GM12878 (cell line): ENCODE measurements around the gene OR2H1. TPM values are rescaled to one million over a fixed set of nuclear protein-coding genes. Genes with fewer than 3 reads are reported as not detected.

ENCODE experiments used
- ATAC-seq: fragments of 200-7000 bp; cut with Tn5 transposase; 3 replicates; pipeline ENCODE4 v1.9.1; 2020; ENCODE audit warnings: mild to moderate bottlenecking, moderate library complexity
- BruUV-seq: library from RNA; stranded (reverse); fragments of 400-500 nt; replicated peaks from 2 replicates; lab custom pipeline; 2021; lab: Mats Ljungman, UMichigan
- CTCF ChIA-PET: fragments of 300-600 bp; sonication (Branson Sonifier 250); formaldehyde crosslinking; extraction: SDS; loops from one replicate; lab custom pipeline; 2021; ENCODE audit warnings: inconsistent platforms; lab: Yijun Ruan, JAX
- POLR2A ChIA-PET: fragments of 350-600 bp; formaldehyde crosslinking; extraction: SDS; loops from one replicate; lab custom pipeline; 2021; ENCODE audit warnings: inconsistent platforms; lab: Charles Lee
- RAD21 ChIA-PET: fragments of 300-600 bp; sonication (Branson Sonifier 250); formaldehyde crosslinking; loops from one replicate; lab custom pipeline; 2023; ENCODE audit warnings: antibody characterized with exemption; ENCODE audit not compliant: unreplicated experiment; lab: Charles Lee
- SMC1A ChIA-PET: fragments of 300-600 bp; sonication (Branson Sonifier 250); formaldehyde crosslinking; loops from one replicate; lab custom pipeline; 2023; ENCODE audit not compliant: unreplicated experiment, uncharacterized antibody; lab: Charles Lee
- DNase-seq: peaks from one replicate; pipeline ENCODE4 v3.0.0-alpha.2; 2011; ENCODE audit warnings: low read depth, low spot score
- FAIRE-seq: peaks from 3 replicates; lab custom pipeline; 2011; peaks lifted over from hg19 to GRCh38; lab: Jason Lieb, UNC
- H2AFZ ChIP-seq: 2 replicates; pipeline ENCODE4 v1.6.0; 2011; ENCODE audit warnings: low read depth, low read length, control low read depth; ENCODE audit not compliant: control insufficient read depth
- H3K27ac ChIP-seq: 2 replicates; pipeline ENCODE4 v1.5.1; 2011; ENCODE audit warnings: control low read depth; ENCODE audit not compliant: control insufficient read depth, insufficient read depth
- H3K27me3 ChIP-seq, 2 experiments: replicated peaks in 1 of 2; 2 replicates each; pipeline versions ENCODE4 v1.6.0 to v1.6.1; 2011; ENCODE audit warnings: low read length in 1 of 2; ENCODE audit not compliant: control insufficient read depth in 2 of 2, insufficient read depth in 2 of 2
- H3K36me3 ChIP-seq, 2 experiments: 2 replicates each; pipeline ENCODE4 v1.5.1; 2011; ENCODE audit warnings: low read length in 1 of 2; ENCODE audit not compliant: control insufficient read depth in 2 of 2, insufficient read depth in 2 of 2
- H3K4me1 ChIP-seq: 2 replicates; pipeline ENCODE4 v1.6.1; 2011; ENCODE audit warnings: mild to moderate bottlenecking, low read length, moderate library complexity, mixed read lengths; ENCODE audit not compliant: control insufficient read depth, insufficient read depth
- H3K4me2 ChIP-seq: 2 replicates; pipeline ENCODE4 v1.6.0; 2011; ENCODE audit warnings: control low read depth; ENCODE audit not compliant: control insufficient read depth, insufficient read depth
- H3K4me3 ChIP-seq: fragments of 200-600 bp; sonication (generic); 2 replicates; pipeline ENCODE4 v1.5.1; 2016
- H3K79me2 ChIP-seq: 2 replicates; pipeline ENCODE4 v1.6.0; 2011; ENCODE audit warnings: low read length; ENCODE audit not compliant: control insufficient read depth, insufficient read depth
- H3K9ac ChIP-seq: 2 replicates; pipeline ENCODE4 v1.8.0; 2011; ENCODE audit warnings: low read length, control low read depth, mixed read lengths; ENCODE audit not compliant: control insufficient read depth, insufficient read depth
- H3K9me3 ChIP-seq: replicated peaks from 3 replicates; pipeline ENCODE4 v1.5.1; 2011; ENCODE audit warnings: mild to moderate bottlenecking, low read length; ENCODE audit not compliant: control insufficient read depth, insufficient read depth
- H4K20me1 ChIP-seq: 2 replicates; pipeline ENCODE4 v1.6.0; 2011; ENCODE audit not compliant: control insufficient read depth, insufficient read depth
- EGR1 ChIP-seq, 2 experiments: IDR thresholded peaks; 1 replicate in 1 of 2; 2 replicates in 1 of 2; pipeline ENCODE4 v1.6.1; 2011 to 2012; ENCODE audit warnings: low read depth in 2 of 2, low read length in 2 of 2, borderline replicate concordance in 1 of 2, mild to moderate bottlenecking in 1 of 2, moderate library complexity in 1 of 2
- ETV6 ChIP-seq, 2 experiments: fragments of 450-650 bp in 1 of 2; IDR thresholded peaks in 1 of 2; conservative IDR thresholded peaks in 1 of 2; 2 replicates each; pipeline ENCODE4 v1.6.1; 2014; ENCODE audit warnings: antibody characterized with exemption in 1 of 2, borderline replicate concordance in 1 of 2, low read depth in 1 of 2, mild to moderate bottlenecking in 1 of 2, moderate library complexity in 1 of 2
- FOXM1 ChIP-seq: IDR thresholded peaks from 2 replicates; pipeline ENCODE4 v1.6.1; 2012; ENCODE audit warnings: low read depth, mild to moderate bottlenecking, inconsistent platforms, low read length, moderate library complexity
- MEF2B ChIP-seq: fragments of 450-650 bp; IDR thresholded peaks from 2 replicates; pipeline ENCODE4 v1.6.1; 2018; ENCODE audit warnings: mild to moderate bottlenecking, moderate library complexity; ENCODE audit not compliant: partially characterized antibody, poor library complexity, severe bottlenecking
- MYB ChIP-seq: fragments of 150-350 bp; IDR thresholded peaks from 2 replicates; pipeline ENCODE4 v1.6.1; 2014; ENCODE audit warnings: mild to moderate bottlenecking, low read depth, low read length, borderline replicate concordance
- NFYB ChIP-seq: IDR thresholded peaks from 2 replicates; pipeline ENCODE4 v1.6.1; 2011; ENCODE audit warnings: low read depth, mild to moderate bottlenecking, low read length, improper control_type of control experiment, moderate library complexity; ENCODE audit not compliant: insufficient read depth
- PAX8 ChIP-seq: fragments of 450-650 bp; IDR thresholded peaks from 2 replicates; pipeline ENCODE4 v1.6.1; 2017; ENCODE audit warnings: mild to moderate bottlenecking, moderate library complexity
- RFX5 ChIP-seq: IDR thresholded peaks from 2 replicates; pipeline ENCODE4 v1.6.1; 2011; ENCODE audit warnings: low read depth, low read length, improper control_type of control experiment
- SPI1 ChIP-seq: IDR thresholded peaks from 2 replicates; pipeline ENCODE4 v1.6.1; 2011; ENCODE audit warnings: low read depth, mild to moderate bottlenecking, low read length, moderate library complexity, borderline replicate concordance; ENCODE audit not compliant: insufficient read depth
- SUPT20H ChIP-seq: IDR thresholded peaks from 2 replicates; pipeline ENCODE4 v1.6.1; 2011; ENCODE audit warnings: low read depth, mild to moderate bottlenecking, low read length, moderate library complexity, borderline replicate concordance; ENCODE audit not compliant: control insufficient read depth
- WRNIP1 ChIP-seq: IDR thresholded peaks from 2 replicates; pipeline ENCODE4 v1.6.1; 2011; ENCODE audit warnings: low read depth, low read length, improper control_type of control experiment, borderline replicate concordance
- ZNF207 ChIP-seq: fragments of 450-650 bp; IDR thresholded peaks from 2 replicates; pipeline ENCODE4 v1.6.1; 2014; ENCODE audit warnings: antibody characterized with exemption, mild to moderate bottlenecking, borderline replicate concordance
- ZNF217 ChIP-seq: fragments of 450-650 bp; IDR thresholded peaks from 2 replicates; pipeline ENCODE4 v1.6.1; 2017; ENCODE audit warnings: antibody characterized with exemption, mild to moderate bottlenecking
- WGBS: methylation state at CpG from one replicate; pipeline ENCODE4 v1.1.6; 2016; ENCODE audit warnings: low lambda C conversion rate; ENCODE audit not compliant: insufficient replicate concordance, insufficient coverage; ENCODE audit errors: missing lambda C conversion rate; 5-methylcytosine and 5-hydroxymethylcytosine counted together
- in situ Hi-C: fragments of 300-500 bp; cut with MboI; formaldehyde crosslinking; loops from 9 replicates; pipeline ENCODE4 v1.14.3; 2018; ENCODE audit warnings: mixed read lengths
- intact Hi-C: fragments of 100-400 bp; cut with micrococcal nuclease; formaldehyde crosslinking; loops from one replicate; pipeline ENCODE4 v1.14.2; 2022; ENCODE audit not compliant: unreplicated experiment
- polyA plus RNA-seq, 11 experiments: library from polyadenylated mRNA; depleted of rRNA in 4 of 11; unstranded in 6 of 11; stranded (reverse) in 5 of 11; fragments of >200 nt; fragmentation: Nextera tagmentation in 4 of 11; fragmentation: Illumina TruSeq in 1 of 11; extraction: Ambion mirVana in 4 of 11; extraction: Trizol in 1 of 11; gene quantifications; 1 replicate in 1 of 11; 2 replicates in 10 of 11; pipeline versions ENCODE4 v1.2.1 to v1.2.3, GENCODE V29; 2011 to 2016; ENCODE audit warnings: inconsistent platforms in 2 of 11, missing spikeins in 2 of 11, low read depth in 1 of 11
- total RNA-seq, 4 experiments: library from RNA; depleted of rRNA in 3 of 4; stranded (reverse); fragments of >200 nt in 3 of 4; fragmentation: Illumina TruSeq in 1 of 4; extraction: Trizol in 1 of 4; gene quantifications; 2 replicates each; pipeline versions ENCODE4 v1.2.1 to v1.2.3, GENCODE V29; 2013 to 2021

The OR2H1 gene
- total and polyA plus RNA-seq, 10 of the 15 experiments (the other 5 are each of a cell fraction or from before 2014, with no cell fraction given) = not detected

- Histone ChIP-seq H3K4me3 (no peak within 1 kb of the TSS), H3K36me3 (no peaks in the 10 kb centered on the region), H3K27me3 (no peaks in the 10 kb centered on the region), H3K4me1 (no peaks in the 10 kb centered on the region), H3K9me3 (no peaks in the 10 kb centered on the region), H4K20me1 (no peaks in the 10 kb centered on the region), H3K79me2 (no peaks in the 10 kb centered on the region), H3K27ac (no peak within 1 kb of the TSS), H2AFZ (no peak within 1 kb of the TSS), H3K4me2 (no peak within 1 kb of the TSS), H3K9ac (no peak within 1 kb of the TSS)
- POLR2A ChIA-PET = no interaction called here
- no peak for TF ChIP-seq FOXM1
- TF ChIP-seq ZNF207 = no peak
- no TSS peak for BruUV-seq
- SMC1A ChIA-PET = no interaction called here
- ATAC-seq = no peak
- CTCF ChIA-PET = no interaction called here
- FAIRE-seq = no peak
- intact Hi-C loops (no loop called here), in situ Hi-C loops (no loop called here)
- DNase-seq = no peak
- RAD21 ChIA-PET = no interaction called here
Measured at GRCh38 chr6:29414588-29414987, 42.4 kb upstream of the OR2H1 start, which contains the start of gene OR12D1. TSS of gene OR12D1 (plus strand) at chr6:29414928.

GRCh38 chr6:29419516-29419915, 37.4 kb upstream of the OR2H1 start:
- in situ Hi-C loops = no loop called here
- POLR2A ChIA-PET = no interaction called here
- no peak for TF ChIP-seq MYB
- TF ChIP-seq SUPT20H = no peak
- TF ChIP-seq ZNF217 = no peak
- no peak for TF ChIP-seq SPI1
- no peak for TF ChIP-seq EGR1 (IDR thresholded peaks at IDR 0.05; ENCODE audit: borderline replicate concordance in 1 of 2, low read depth in 2 of 2, low read length in 2 of 2)
- no peak for TF ChIP-seq WRNIP1
- TF ChIP-seq PAX8 = no peak
- TF ChIP-seq RFX5 = no peak
- no peak for TF ChIP-seq MEF2B
- TF ChIP-seq NFYB = no peak
- TF ChIP-seq ETV6 (conservative IDR thresholded peaks at IDR 0.05 in 1 of 2, IDR thresholded peaks at IDR 0.05 in 1 of 2; ENCODE audit: borderline replicate concordance in 1 of 2, low read depth in 1 of 2) = no peak
- TF ChIP-seq, all 136 proteins: peak for 0
- no TSS peak for BruUV-seq
- DNase-seq = no peak
- no peaks in the 10 kb centered on the region for H3K9me3 ChIP-seq
- 2% methylated on average over 3 of the region's 3 CpGs for WGBS
- H3K9ac ChIP-seq = no peak overlapping the region
- ChIA-PET SMC1A (no interaction called here), CTCF (no interaction called here), RAD21 (no interaction called here)
- H3K79me2 ChIP-seq = no peaks in the 10 kb centered on the region
- H2AFZ ChIP-seq = no peak overlapping the region
- no peak overlapping the region for H3K4me3 ChIP-seq
- H3K4me1 ChIP-seq = no peaks in the 10 kb centered on the region
- intact Hi-C loops = no loop called here
- no peak for ATAC-seq
- H3K36me3 ChIP-seq = no peaks in the 10 kb centered on the region
- no peak for FAIRE-seq
- no peaks in the 10 kb centered on the region for H4K20me1 ChIP-seq
- no peak overlapping the region for H3K27ac ChIP-seq
- no peaks in the 10 kb centered on the region for H3K27me3 ChIP-seq
- no peak overlapping the region for H3K4me2 ChIP-seq
